Gastrocnemius medialis (tissue), 4 donors: ENCODE measurements around the gene CADPS.

ENCODE experiments used
- CTCF ChIP-seq, 5 experiments: fragments of 450-650 bp in 3 of 5; fragments of 200-600 bp in 2 of 5; sonication (generic) in 2 of 5; IDR thresholded peaks in 4 of 5; conservative IDR thresholded peaks in 1 of 5; 1 replicate in 4 of 5; 2 replicates in 1 of 5; pipeline ENCODE4 v1.5.1; 2016 to 2019; ENCODE audit warnings: antibody characterized with exemption in 5 of 5, mild to moderate bottlenecking in 3 of 5, moderate library complexity in 3 of 5
- POLR2A ChIP-seq, 2 donors: fragments of 450-650 bp; IDR thresholded peaks; one replicate each; pipeline ENCODE4 v1.6.1; 2017; ENCODE audit warnings: antibody characterized with exemption in 2 of 2, mild to moderate bottlenecking in 2 of 2, moderate library complexity in 2 of 2

GRCh38 chr3:62359531-62359930 is 515.7 kb downstream of the CADPS start:
- TF ChIP-seq CTCF (IDR thresholded peaks at IDR 0.05 in 4 of 5, conservative IDR thresholded peaks at IDR 0.05 in 1 of 5) (no peak), POLR2A (IDR thresholded peaks at IDR 0.05) (no peak)
